Panc1 (cell line): ENCODE data around the gene SMIM12. TPM values are rescaled to one million over a fixed set of nuclear protein-coding genes. Genes with fewer than 3 reads are reported as not detected.
A peak's percentile ranks its signal among the peaks of the same experiment; 100 is the strongest.

Source experiments
- ATAC-seq: fragments of 200-7000 bp; cut with Tn5 transposase; 2 replicates; pipeline ENCODE4 v1.9.1; 2020; ENCODE audit warnings: mild to moderate bottlenecking, moderate library complexity
- BruUV-seq: library from RNA; stranded (reverse); fragments of 400-500 nt; replicated peaks from 2 replicates; lab custom pipeline; 2021; lab: Mats Ljungman, UMichigan
- CTCF ChIA-PET: fragments of 300-600 bp; sonication (Branson Sonifier 250); formaldehyde crosslinking; loops from one replicate; lab custom pipeline; 2022; ENCODE audit warnings: antibody characterized with exemption; lab: Charles Lee
- POLR2A ChIA-PET: fragments of 300-600 bp; sonication (Branson Sonifier 250); formaldehyde crosslinking; loops from one replicate; lab custom pipeline; 2022; ENCODE audit warnings: antibody characterized with exemption; lab: Charles Lee
- DNase-seq: peaks from one replicate; pipeline ENCODE4 v3.0.0-alpha.2; 2010; ENCODE audit warnings: low read depth, low spot score
- H3K27ac ChIP-seq: 2 replicates; pipeline ENCODE4 v1.5.1; 2011; ENCODE audit warnings: mild to moderate bottlenecking, low read length, inconsistent platforms
- H3K27me3 ChIP-seq: fragments of 200-500 bp; sonication (Bioruptor generic); 2 replicates; pipeline ENCODE4 v1.6.0; 2014; ENCODE audit warnings: low read length, inconsistent platforms; ENCODE audit not compliant: control insufficient read depth, insufficient read depth
- H3K36me3 ChIP-seq: fragments of 200-500 bp; sonication (Bioruptor generic); 2 replicates; pipeline ENCODE4 v1.5.1; 2014; ENCODE audit warnings: inconsistent platforms, mild to moderate bottlenecking, low read length, moderate library complexity; ENCODE audit not compliant: control insufficient read depth, insufficient read depth
- H3K4me1 ChIP-seq: 2 replicates; pipeline ENCODE4 v1.5.1; 2011; ENCODE audit warnings: inconsistent platforms, mild to moderate bottlenecking, low read length, moderate library complexity; ENCODE audit not compliant: control insufficient read depth, insufficient read depth
- H3K4me3 ChIP-seq, 2 experiments: 2 replicates each; pipeline ENCODE4 v1.5.1; 2011 to 2012; ENCODE audit warnings: low read depth in 2 of 2, low read length in 2 of 2, mild to moderate bottlenecking in 2 of 2, inconsistent platforms in 1 of 2, moderate library complexity in 1 of 2
- H3K9me3 ChIP-seq: fragments of 200-500 bp; sonication (Bioruptor generic); 2 replicates; pipeline ENCODE4 v1.5.1; 2014; ENCODE audit warnings: low read depth, mild to moderate bottlenecking, inconsistent platforms, low read length, moderate library complexity; ENCODE audit not compliant: control insufficient read depth, insufficient read depth
- CTCF ChIP-seq: fragments of 450-650 bp; IDR thresholded peaks from 2 replicates; pipeline ENCODE4 v1.5.1; 2017; ENCODE audit warnings: mild to moderate bottlenecking
- POLR2AphosphoS5 ChIP-seq: IDR thresholded peaks from 2 replicates; pipeline ENCODE4 v1.6.1; 2012; ENCODE audit warnings: mild to moderate bottlenecking, low read depth, low read length, moderate library complexity
- REST ChIP-seq, 2 experiments: IDR thresholded peaks; 2 replicates each; pipeline ENCODE4 v1.6.1; 2011 to 2012; ENCODE audit warnings: low read depth in 2 of 2, control low read depth in 1 of 2, low read length in 1 of 2, mild to moderate bottlenecking in 1 of 2, moderate library complexity in 1 of 2; ENCODE audit not compliant: insufficient read depth in 1 of 2
- SIN3A ChIP-seq: IDR thresholded peaks from 2 replicates; pipeline ENCODE4 v1.6.1; 2012; ENCODE audit warnings: low read depth, mild to moderate bottlenecking, low read length, moderate library complexity, borderline replicate concordance; ENCODE audit not compliant: insufficient read depth
- TCF7L2 ChIP-seq: IDR thresholded peaks from 2 replicates; pipeline ENCODE4 v1.6.1; 2011; ENCODE audit warnings: mild to moderate bottlenecking, low read depth, low read length, inconsistent platforms
- in situ Hi-C: cut with HindIII; loops from 2 replicates; pipeline ENCODE4 v1.10.0; 2016; ENCODE audit warnings: low sequenced_read_pairs, low pct_unique_long_range_greater_than_20kb
- intact Hi-C: fragments of 100-400 bp; cut with micrococcal nuclease; formaldehyde crosslinking; loops from one replicate; pipeline ENCODE4 v1.10.0; 2022; ENCODE audit not compliant: unreplicated experiment
- total RNA-seq: library from RNA; stranded (reverse); gene quantifications from one replicate; pipeline ENCODE4 v1.2.1, GENCODE V29; 2021; ENCODE audit not compliant: unreplicated experiment

The SMIM12 gene
- total RNA-seq, 1 experiment from 2014 or later, result 47.5 TPM

GRCh38 chr1:34904236-34905097 is 44.9 kb upstream of the SMIM12 start:
- no TSS peak for BruUV-seq
- peaks cover 14% of the 10 kb centered on the region; the same call in 1 of the 2 replicates for H3K27me3 ChIP-seq
- ChIA-PET CTCF (no interaction called here), POLR2A (no interaction called here)
- no peaks in the 10 kb centered on the region for H3K36me3 ChIP-seq
- H3K4me1 ChIP-seq, result no peaks in the 10 kb centered on the region; the same call in 1 of the 2 replicates
- DNase-seq (no peak), ATAC-seq (0 out of 2 replicates have a peak, but pooled peaks have one; percentile 17)
- in situ Hi-C loops (no loop called here), intact Hi-C loops (no loop called here)
- no peak overlapping the region for H3K4me3 ChIP-seq
- H3K9me3 ChIP-seq, result no peaks in the 10 kb centered on the region
- H3K27ac ChIP-seq, result no peak overlapping the region
- no peak for TF ChIP-seq SIN3A

GRCh38 chr1:34901919-34902318 is 42.4 kb upstream of the SMIM12 start:
- H3K4me3 ChIP-seq, result no peak overlapping the region
- no peak for TF ChIP-seq POLR2AphosphoS5
- TF ChIP-seq TCF7L2, result no peak
- no peak for TF ChIP-seq CTCF
- no peak for TF ChIP-seq REST (IDR thresholded peaks at IDR 0.05; ENCODE audit: insufficient read depth in 1 of 2, low read depth in 2 of 2, low read length in 1 of 2)
- no peak for TF ChIP-seq SIN3A
- no peak for ATAC-seq
- no peak overlapping the region for H3K27ac ChIP-seq
- H3K9me3 ChIP-seq, result no peaks in the 10 kb centered on the region
- ChIA-PET POLR2A (no interaction called here), CTCF (no interaction called here)
- BruUV-seq, result no TSS peak
- no peaks in the 10 kb centered on the region for H3K36me3 ChIP-seq
- DNase-seq, result no peak
- intact Hi-C loops, result no loop called here
- no peaks in the 10 kb centered on the region for H3K4me1 ChIP-seq
- peaks cover 14% of the 10 kb centered on the region; the same call in 1 of the 2 replicates for H3K27me3 ChIP-seq
- in situ Hi-C loops, result no loop called here
